C4-2B (cell line): ENCODE results near the gene GPR65.

Source experiments
- H3K27ac ChIP-seq: fragments of 450-650 bp; 2 replicates; pipeline ENCODE4 v1.5.1; 2017
- ZFX ChIP-seq: fragments of 450-650 bp; IDR thresholded peaks from 2 replicates; pipeline ENCODE4 v1.6.1; 2017
- TF ChIP-seq, protein P1 (sequence below): fragments of 450-650 bp; conservative IDR thresholded peaks from 2 replicates; pipeline ENCODE4 v1.5.1; 2017; ENCODE audit warnings: mild to moderate bottlenecking

GPR65 gene

DNA sequence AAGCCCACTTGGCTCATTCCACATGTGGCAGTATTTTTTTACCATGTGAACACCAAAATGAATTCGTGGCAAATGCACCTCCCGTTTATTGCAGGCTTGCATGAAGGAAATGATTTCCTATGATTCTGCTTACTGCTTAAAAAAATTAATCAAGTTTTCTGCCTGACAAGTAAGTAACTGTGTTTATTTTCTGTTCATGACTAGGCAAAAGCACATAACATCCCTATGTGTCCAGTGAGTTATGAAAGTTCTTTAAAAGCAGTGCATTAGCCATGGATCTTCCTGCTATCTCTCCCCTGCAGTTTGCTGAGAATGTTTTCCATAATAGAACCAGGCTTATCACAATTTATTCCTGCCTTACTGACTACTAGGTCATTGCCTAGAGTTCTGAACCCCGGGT, 20.4 kb downstream of the GPR65 start:
- H3K27ac ChIP-seq, result no peak overlapping the region
- TF ChIP-seq ZFX, result no peak
- TF ChIP-seq, protein P1, sequence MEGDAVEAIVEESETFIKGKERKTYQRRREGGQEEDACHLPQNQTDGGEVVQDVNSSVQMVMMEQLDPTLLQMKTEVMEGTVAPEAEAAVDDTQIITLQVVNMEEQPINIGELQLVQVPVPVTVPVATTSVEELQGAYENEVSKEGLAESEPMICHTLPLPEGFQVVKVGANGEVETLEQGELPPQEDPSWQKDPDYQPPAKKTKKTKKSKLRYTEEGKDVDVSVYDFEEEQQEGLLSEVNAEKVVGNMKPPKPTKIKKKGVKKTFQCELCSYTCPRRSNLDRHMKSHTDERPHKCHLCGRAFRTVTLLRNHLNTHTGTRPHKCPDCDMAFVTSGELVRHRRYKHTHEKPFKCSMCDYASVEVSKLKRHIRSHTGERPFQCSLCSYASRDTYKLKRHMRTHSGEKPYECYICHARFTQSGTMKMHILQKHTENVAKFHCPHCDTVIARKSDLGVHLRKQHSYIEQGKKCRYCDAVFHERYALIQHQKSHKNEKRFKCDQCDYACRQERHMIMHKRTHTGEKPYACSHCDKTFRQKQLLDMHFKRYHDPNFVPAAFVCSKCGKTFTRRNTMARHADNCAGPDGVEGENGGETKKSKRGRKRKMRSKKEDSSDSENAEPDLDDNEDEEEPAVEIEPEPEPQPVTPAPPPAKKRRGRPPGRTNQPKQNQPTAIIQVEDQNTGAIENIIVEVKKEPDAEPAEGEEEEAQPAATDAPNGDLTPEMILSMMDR, result no peak

DNA sequence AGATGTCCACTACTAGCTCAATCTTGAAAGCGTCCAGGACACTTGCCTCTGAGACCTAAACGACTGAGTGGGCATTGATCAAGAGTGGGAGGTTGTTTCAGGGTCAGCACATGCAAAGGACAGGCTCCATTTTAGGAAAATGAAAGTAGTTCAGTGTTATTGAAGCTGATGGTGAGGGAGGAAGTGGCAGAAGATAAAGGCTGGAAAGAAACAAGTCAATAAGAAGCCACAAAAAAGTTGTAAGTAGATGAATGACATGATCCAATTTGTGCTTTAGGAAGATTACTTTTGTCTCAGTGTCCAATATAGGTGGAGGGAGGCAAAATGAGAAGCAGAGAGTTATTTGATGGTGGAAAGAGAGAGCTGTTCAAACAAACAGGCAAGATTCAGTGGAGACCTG, 22.0 kb downstream of the GPR65 start:
- no peak overlapping the region for H3K27ac ChIP-seq
- no peak for TF ChIP-seq ZFX
- TF ChIP-seq, protein P1, result no peak

DNA sequence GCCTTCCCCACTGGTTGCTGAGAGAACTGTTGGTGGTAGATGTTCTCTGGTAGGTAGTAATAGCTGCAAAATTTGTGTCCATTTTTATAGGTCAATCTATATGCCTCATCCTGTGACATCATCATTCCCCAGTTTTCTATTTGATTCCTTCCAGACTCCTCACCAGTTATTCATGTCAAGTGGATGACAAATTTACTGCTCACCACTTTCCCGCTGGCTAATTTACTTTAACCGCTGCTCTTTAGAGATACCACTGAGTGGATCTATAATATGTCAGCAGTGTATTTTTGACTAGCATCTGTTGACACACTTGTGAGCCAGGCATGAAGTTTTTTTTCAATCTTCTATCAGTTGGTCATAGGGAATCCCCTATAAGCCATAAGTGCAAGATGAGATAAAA, 24.6 kb downstream of the GPR65 start:
- no peak overlapping the region for H3K27ac ChIP-seq
- no peak for TF ChIP-seq ZFX
- TF ChIP-seq, protein P1, result no peak

DNA sequence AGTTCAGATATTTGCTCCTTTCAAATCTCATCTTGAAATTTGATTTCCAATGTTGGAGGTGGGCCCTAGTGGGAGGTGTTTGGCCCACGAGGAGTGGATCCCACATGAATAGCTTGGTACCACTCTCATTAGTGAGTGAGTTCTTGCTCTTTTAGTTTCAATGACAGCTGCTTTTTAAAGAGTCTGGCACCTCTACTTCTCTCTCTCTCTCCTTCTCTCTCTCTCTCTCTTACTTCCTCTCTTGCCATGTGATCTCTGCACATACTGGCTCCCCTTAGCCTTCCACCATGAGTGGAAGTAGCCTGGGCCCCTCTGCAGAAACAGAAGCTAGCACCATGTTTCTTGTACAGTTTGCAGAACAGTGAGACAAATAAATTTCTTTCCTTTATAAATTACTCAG, 25.1 kb downstream of the GPR65 start:
- no peak for TF ChIP-seq ZFX
- TF ChIP-seq, protein P1, result no peak
- H3K27ac ChIP-seq, result no peak overlapping the region

DNA sequence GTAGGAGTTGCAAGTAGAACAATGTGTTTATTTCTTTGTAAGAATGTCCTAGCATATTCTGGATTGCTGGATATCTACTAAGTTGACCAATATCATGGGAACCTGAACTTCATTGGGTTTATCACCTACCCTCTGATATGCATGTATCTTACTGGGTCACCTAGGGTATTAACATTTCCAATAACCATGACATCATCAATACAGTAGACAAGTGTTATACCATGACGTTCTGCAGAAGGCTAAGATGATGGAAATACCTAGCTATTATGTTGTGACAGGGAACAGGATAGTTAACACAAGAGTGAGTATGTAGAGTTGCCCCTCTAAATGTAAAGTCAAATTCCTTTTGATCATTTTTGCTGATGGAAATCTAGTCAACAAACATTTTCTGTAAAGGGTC, 26.0 kb downstream of the GPR65 start:
- TF ChIP-seq ZFX, result no peak
- TF ChIP-seq, protein P1, result no peak
- H3K27ac ChIP-seq, result no peak overlapping the region

DNA sequence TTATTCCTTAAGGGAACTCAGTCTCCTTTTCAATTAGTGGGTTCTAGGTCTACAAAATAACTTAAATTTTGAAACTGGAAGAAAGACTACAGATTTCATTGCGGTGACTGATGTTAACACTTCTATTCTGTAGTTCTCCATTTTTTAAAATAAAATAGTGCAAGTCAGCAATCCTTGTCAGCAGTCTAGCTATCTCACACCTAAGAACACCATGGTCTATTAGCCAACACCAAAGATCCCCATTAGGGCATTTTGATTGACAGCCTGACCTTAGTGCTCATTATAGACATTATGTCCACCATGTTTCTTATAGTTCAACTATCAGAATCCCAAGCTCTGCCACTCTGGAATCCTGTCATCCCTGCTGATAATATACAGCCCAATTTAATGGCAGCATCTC, 27.4 kb downstream of the GPR65 start:
- no peak overlapping the region for H3K27ac ChIP-seq
- TF ChIP-seq, protein P1, result no peak
- TF ChIP-seq ZFX, result no peak

DNA sequence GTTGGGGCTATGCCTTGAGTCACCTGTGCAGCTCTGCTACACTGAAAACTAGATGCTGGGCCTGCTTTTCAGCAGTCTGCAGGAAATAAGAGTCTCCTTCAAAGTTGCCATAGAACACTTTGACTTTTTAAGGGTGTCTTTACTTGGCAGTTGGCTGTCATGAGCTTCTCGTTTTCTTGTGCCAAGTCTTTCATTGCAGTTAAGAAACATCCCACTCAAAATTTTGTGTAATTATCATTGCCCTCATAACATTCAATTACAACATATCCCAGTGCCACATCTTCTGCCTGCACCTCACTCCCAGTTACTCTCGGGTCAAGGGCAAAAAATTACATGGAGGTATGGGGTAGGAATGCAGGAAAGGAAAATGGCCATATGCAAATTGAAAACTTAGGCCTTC, 29.1 kb downstream of the GPR65 start:
- H3K27ac ChIP-seq, result no peak overlapping the region
- TF ChIP-seq, protein P1, result no peak
- no peak for TF ChIP-seq ZFX
